H1 (cell line): ENCODE data around the gene DAPK1. TPM values are rescaled to one million over a fixed set of nuclear protein-coding genes. Genes with fewer than 3 reads are reported as not detected.

Experiments
- CTCF ChIA-PET: fragments of 300-600 bp; sonication (Branson Sonifier 250); formaldehyde crosslinking; loops from one replicate; lab custom pipeline; 2021; ENCODE audit not compliant: partially characterized antibody; lab: Charles Lee
- POLR2A ChIA-PET: fragments of 300-600 bp; sonication (Branson Sonifier 250); formaldehyde crosslinking; loops from one replicate; lab custom pipeline; 2021; ENCODE audit warnings: inconsistent platforms; ENCODE audit not compliant: partially characterized antibody; lab: Charles Lee
- DNase-seq, 2 experiments: peaks; one replicate each; pipeline versions ENCODE4 v3.0.0 to v3.0.0-alpha.2; 2010 to 2022; ENCODE audit warnings: low spot score in 2 of 2, low read depth in 1 of 2, mixed read lengths in 1 of 2
- FAIRE-seq: peaks from 2 replicates; lab custom pipeline; 2011; peaks lifted over from hg19 to GRCh38; lab: Jason Lieb, UNC
- H2AFZ ChIP-seq: 2 replicates; pipeline ENCODE4 v1.8.1; 2012; ENCODE audit warnings: low read length, inconsistent platforms
- H2AK5ac ChIP-seq: 2 replicates; pipeline ENCODE4 v1.6.1; 2013; ENCODE audit warnings: low read depth, low read length
- H2BK120ac ChIP-seq: replicated peaks from 2 replicates; pipeline ENCODE3; 2013; ENCODE audit warnings: low read depth, low read length, inconsistent platforms
- H2BK12ac ChIP-seq: 2 replicates; pipeline ENCODE4 v1.6.1; 2013; ENCODE audit warnings: low read depth, low read length
- H2BK15ac ChIP-seq: 2 replicates; pipeline ENCODE4 v1.6.1; 2013; ENCODE audit warnings: low read length
- H2BK20ac ChIP-seq: 2 replicates; pipeline ENCODE4 v1.6.1; 2013; ENCODE audit warnings: low read length
- H2BK5ac ChIP-seq: 2 replicates; pipeline ENCODE4 v1.6.1; 2013; ENCODE audit warnings: low read depth, low read length
- H3K14ac ChIP-seq: 2 replicates; pipeline ENCODE4 v1.6.1; 2013; ENCODE audit warnings: inconsistent platforms; ENCODE audit not compliant: insufficient read length
- H3K18ac ChIP-seq: 2 replicates; pipeline ENCODE4 v1.6.1; 2013; ENCODE audit warnings: low read length; ENCODE audit errors: extremely low read depth
- H3K23ac ChIP-seq: 2 replicates; pipeline ENCODE4 v1.6.1; 2013; ENCODE audit warnings: inconsistent platforms; ENCODE audit not compliant: insufficient read length
- H3K23me2 ChIP-seq: 2 replicates; pipeline ENCODE4 v1.6.1; 2013; ENCODE audit warnings: low read depth, low read length
- H3K27ac ChIP-seq: 2 replicates; pipeline ENCODE4 v1.6.1; 2011; ENCODE audit warnings: low read depth, low read length, inconsistent platforms
- H3K27me3 ChIP-seq, 4 experiments: replicated peaks in 1 of 4; 1 replicate in 1 of 4; 2 replicates in 3 of 4; pipeline versions ENCODE4 v1.6.1 to v1.8.1; 2011 to 2013; ENCODE audit warnings: low read length in 3 of 4, mild to moderate bottlenecking in 3 of 4, inconsistent platforms in 2 of 4, mixed read lengths in 2 of 4, moderate library complexity in 1 of 4; ENCODE audit not compliant: control insufficient read depth in 3 of 4, insufficient read depth in 3 of 4; ENCODE audit errors: extremely low read depth in 1 of 4
- H3K36me3 ChIP-seq, 4 experiments: 2 replicates each; pipeline versions ENCODE4 v1.6.1 to v1.8.1; 2011 to 2013; ENCODE audit warnings: mild to moderate bottlenecking in 4 of 4, low read length in 3 of 4, moderate library complexity in 2 of 4, control low read depth in 1 of 4, inconsistent platforms in 1 of 4; ENCODE audit not compliant: insufficient read depth in 4 of 4, control insufficient read depth in 2 of 4
- H3K4ac ChIP-seq: replicated peaks from 2 replicates; pipeline ENCODE3; 2013; ENCODE audit warnings: low read length, low read depth, mixed read lengths, inconsistent platforms; ENCODE audit not compliant: insufficient read length
- H3K4me1 ChIP-seq, 4 experiments: replicated peaks in 1 of 4; 1 replicate in 1 of 4; 2 replicates in 3 of 4; pipeline versions ENCODE4 v1.6.1 to v1.8.1; 2011 to 2013; ENCODE audit warnings: low read length in 3 of 4, inconsistent platforms in 2 of 4, mixed read lengths in 1 of 4; ENCODE audit not compliant: insufficient read depth in 4 of 4, control insufficient read depth in 3 of 4
- H3K4me2 ChIP-seq, 2 experiments: 2 replicates each; pipeline versions ENCODE4 v1.6.1 to v1.8.1; 2011 to 2013; ENCODE audit warnings: low read depth in 2 of 2, low read length in 2 of 2, control low read depth in 1 of 2, inconsistent platforms in 1 of 2, mild to moderate bottlenecking in 1 of 2; ENCODE audit not compliant: insufficient read depth in 1 of 2
- H3K4me3 ChIP-seq, 4 experiments: fragments of 200-600, 300-600 bp in 1 of 4; sonication (generic), shearing (Covaris generic), sonication (Bioruptor Twin) in 1 of 4; 2 replicates each; pipeline versions ENCODE4 v1.5.1 to v1.8.1; 2011 to 2016; ENCODE audit warnings: low read length in 4 of 4, low read depth in 3 of 4, control low read depth in 2 of 4, inconsistent platforms in 2 of 4, mild to moderate bottlenecking in 2 of 4, mixed read lengths in 1 of 4, moderate library complexity in 1 of 4; ENCODE audit not compliant: insufficient read depth in 2 of 4; ENCODE audit errors: extremely low read depth in 1 of 4
- H3K56ac ChIP-seq: replicated peaks from 2 replicates; pipeline ENCODE3; 2013; ENCODE audit warnings: low read depth, mild to moderate bottlenecking, mixed read lengths, low read length, inconsistent platforms; ENCODE audit not compliant: insufficient read length
- H3K79me1 ChIP-seq: 2 replicates; pipeline ENCODE4 v1.6.1; 2013; ENCODE audit warnings: low read depth, low read length, control low read depth
- H3K79me2 ChIP-seq, 2 experiments: 2 replicates each; pipeline versions ENCODE4 v1.6.1 to v1.8.1; 2012 to 2013; ENCODE audit warnings: low read length in 2 of 2, mild to moderate bottlenecking in 2 of 2, inconsistent platforms in 1 of 2; ENCODE audit not compliant: insufficient read depth in 2 of 2, control insufficient read depth in 1 of 2
- H3K9ac ChIP-seq, 4 experiments: replicated peaks in 1 of 4; 1 replicate in 1 of 4; 2 replicates in 3 of 4; pipeline versions ENCODE4 v1.6.1 to v1.8.1; 2011 to 2013; ENCODE audit warnings: low read depth in 3 of 4, low read length in 3 of 4, control low read depth in 2 of 4, mild to moderate bottlenecking in 2 of 4, moderate library complexity in 2 of 4, inconsistent platforms in 1 of 4; ENCODE audit errors: extremely low read depth in 1 of 4
- H3K9me3 ChIP-seq, 2 experiments: 2 replicates each; pipeline versions ENCODE4 v1.6.1 to v1.8.1; 2012 to 2013; ENCODE audit warnings: mild to moderate bottlenecking in 2 of 2, moderate library complexity in 2 of 2, control low read depth in 1 of 2, inconsistent platforms in 1 of 2, low read depth in 1 of 2, low read length in 1 of 2, mixed read lengths in 1 of 2; ENCODE audit not compliant: insufficient read depth in 2 of 2
- H4K20me1 ChIP-seq, 2 experiments: replicated peaks in 1 of 2; 2 replicates each; pipeline versions ENCODE3 to v1.8.1; 2011 to 2013; ENCODE audit warnings: inconsistent platforms in 2 of 2, low read length in 2 of 2, mild to moderate bottlenecking in 1 of 2; ENCODE audit not compliant: insufficient read depth in 2 of 2, control insufficient read depth in 1 of 2
- H4K5ac ChIP-seq: 2 replicates; pipeline ENCODE4 v1.6.1; 2013; ENCODE audit warnings: low read length, low read depth, mixed read lengths, inconsistent platforms; ENCODE audit not compliant: insufficient read length
- H4K8ac ChIP-seq: 2 replicates; pipeline ENCODE4 v1.8.0; 2013; ENCODE audit warnings: mild to moderate bottlenecking, moderate library complexity, low read length, inconsistent platforms; ENCODE audit not compliant: insufficient read depth; ENCODE audit errors: extremely low read depth
- H4K91ac ChIP-seq: replicated peaks from 2 replicates; pipeline ENCODE3; 2013; ENCODE audit warnings: low read length, mixed read lengths, inconsistent platforms; ENCODE audit not compliant: insufficient read length
- BRCA1 ChIP-seq: IDR thresholded peaks from 2 replicates; pipeline ENCODE4 v1.6.1; 2012; ENCODE audit warnings: low read depth, low read length, improper control_type of control experiment
- CBX5 ChIP-seq: fragments of 300-800, 300-1000 bp; sonication (generic); IDR thresholded peaks from 2 replicates; pipeline ENCODE4 v1.7.1; 2016; ENCODE audit warnings: antibody characterized with exemption, low read length, low read depth
- GTF2F1 ChIP-seq: IDR thresholded peaks from 2 replicates; pipeline ENCODE4 v1.6.1; 2012; ENCODE audit warnings: low read depth, low read length, improper control_type of control experiment, borderline replicate concordance
- HDAC2 ChIP-seq, 2 experiments: fragments of 300-600 bp in 1 of 2; sonication (generic) in 1 of 2; IDR thresholded peaks; 2 replicates each; pipeline ENCODE4 v1.6.1; 2011 to 2012; ENCODE audit warnings: low read depth in 2 of 2, low read length in 2 of 2, mild to moderate bottlenecking in 2 of 2, moderate library complexity in 2 of 2, borderline replicate concordance in 1 of 2, inconsistent platforms in 1 of 2
- KDM4A ChIP-seq: IDR thresholded peaks from one replicate; pipeline ENCODE4 v1.7.1; 2012; ENCODE audit warnings: low read depth, mild to moderate bottlenecking, moderate library complexity, low read length, inconsistent platforms; ENCODE audit not compliant: severe bottlenecking
- KDM5A ChIP-seq: fragments of 200-600 bp; IDR thresholded peaks from 2 replicates; pipeline ENCODE4 v1.7.1; 2012; ENCODE audit warnings: mild to moderate bottlenecking, low read length, inconsistent platforms, mixed read lengths
- PHF8 ChIP-seq: fragments of 200-600 bp; sonication (generic); conservative IDR thresholded peaks from 2 replicates; pipeline ENCODE4 v1.7.1; 2012; ENCODE audit warnings: low read depth, mild to moderate bottlenecking, inconsistent platforms, low read length, moderate library complexity
- SIN3A ChIP-seq, 2 experiments: IDR thresholded peaks in 1 of 2; conservative IDR thresholded peaks in 1 of 2; 2 replicates each; pipeline ENCODE4 v1.6.1; 2011 to 2012; ENCODE audit warnings: low read length in 2 of 2, improper control_type of control experiment in 1 of 2, low read depth in 1 of 2, mild to moderate bottlenecking in 1 of 2
- SIRT6 ChIP-seq: IDR thresholded peaks from one replicate; pipeline ENCODE4 v1.7.1; 2012; ENCODE audit warnings: low read length, inconsistent platforms
- SUZ12 ChIP-seq: fragments of 200-600 bp; sonication (generic); IDR thresholded peaks from 2 replicates; pipeline ENCODE4 v1.6.1; 2012; ENCODE audit warnings: mild to moderate bottlenecking, inconsistent platforms, low read length, moderate library complexity, mixed read lengths
- TAF7 ChIP-seq: optimal IDR thresholded peaks from 2 replicates; pipeline ENCODE3; 2011; ENCODE audit warnings: low read depth, mild to moderate bottlenecking, inconsistent platforms, low read length, moderate library complexity, borderline replicate concordance
- TCF12 ChIP-seq: IDR thresholded peaks from 2 replicates; pipeline ENCODE4 v1.6.1; 2011; ENCODE audit warnings: low read depth, mild to moderate bottlenecking, low read length
- WGBS, 2 experiments: shearing (Covaris generic) in 1 of 2; methylation state at CpG; one replicate each; pipeline versions ENCODE4 v1.1.6 to v1.1.7; 2013 to 2015; ENCODE audit warnings: low lambda C conversion rate in 2 of 2, mixed read lengths in 2 of 2, inconsistent platforms in 1 of 2, low coverage in 1 of 2, missing lambda C conversion rate in 1 of 2; ENCODE audit not compliant: insufficient replicate concordance in 2 of 2, insufficient coverage in 1 of 2, insufficient read length in 1 of 2; ENCODE audit errors: extremely low coverage in 1 of 2, missing lambda C conversion rate in 1 of 2; 5-methylcytosine and 5-hydroxymethylcytosine counted together
- polyA plus RNA-seq, 7 experiments: library from polyadenylated mRNA; depleted of rRNA in 3 of 7; stranded (reverse) in 5 of 7; unstranded in 2 of 7; fragments of >200 nt in 5 of 7; fragments of 200-250 nt in 2 of 7; gene quantifications; 1 replicate in 5 of 7; 2 replicates in 1 of 7; 4 replicates in 1 of 7; pipeline versions ENCODE4 v1.2.1 to v1.2.3, GENCODE V29; 2011 to 2013; ENCODE audit warnings: missing spikeins in 2 of 7, mixed read lengths in 2 of 7
- total RNA-seq: library from RNA; stranded (reverse); fragmentation: NEBNext Ultra II Directional; extraction: Animal tissue kit (Norgen Biotek cat#: 25700); gene quantifications from 2 replicates; pipeline ENCODE4 v1.2.1, GENCODE V29; 2021
- TF ChIP-seq, protein P1 (sequence below): IDR thresholded peaks from 2 replicates; pipeline ENCODE4 v1.6.1; 2012; ENCODE audit warnings: inconsistent platforms

Gene DAPK1
- total and polyA plus RNA-seq, 2 of the 8 experiments (the other 6 are each of a cell fraction or from before 2014, with no cell fraction given): 62.4 to 131 TPM

DNA sequence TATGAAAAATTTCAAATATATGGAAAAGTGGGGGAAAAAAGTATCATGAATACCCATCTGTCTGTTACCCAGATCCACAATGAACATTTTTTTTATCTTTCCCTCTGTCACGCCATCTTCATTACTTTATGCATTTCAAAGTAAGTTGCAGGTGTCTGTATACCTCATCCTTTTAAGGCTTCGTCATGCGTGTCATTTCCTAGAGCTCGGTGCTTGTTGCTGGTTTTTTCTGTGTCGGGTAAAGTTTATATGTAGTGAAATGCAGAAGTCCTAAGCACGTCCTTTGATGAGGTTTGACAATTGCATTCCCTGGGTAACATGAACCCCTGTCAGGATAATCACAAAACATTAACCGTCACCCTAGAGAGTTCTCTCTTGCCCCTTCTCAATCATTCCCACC is 52.1 kb downstream of the DAPK1 start:
- H3K9ac ChIP-seq: no peak overlapping the region
- H3K9me3 ChIP-seq: no peaks in the 10 kb centered on the region
- no peak overlapping the region for H2AK5ac ChIP-seq
- no peak overlapping the region for H2BK20ac ChIP-seq
- POLR2A ChIA-PET: interaction anchor here (0.9 kb wide), 1 partner anchor 15 kb away, joined by 3 read pairs; no protein-coding TSS in a partner anchor
- H2BK120ac ChIP-seq: no peak overlapping the region
- no peak overlapping the region for H2BK15ac ChIP-seq
- H3K27me3 ChIP-seq: no peaks in the 10 kb centered on the region
- peaks cover 4 to 75% of the 10 kb centered on the region in 2 experiments; a peak in 3 of 4 replicates for H3K79me2 ChIP-seq
- H3K23me2 ChIP-seq: no peaks in the 10 kb centered on the region
- H3K4ac ChIP-seq: no peak overlapping the region
- no peak overlapping the region for H2BK5ac ChIP-seq
- H3K23ac ChIP-seq: no peak overlapping the region
- no peak overlapping the region for H3K18ac ChIP-seq
- no peak overlapping the region for H4K8ac ChIP-seq
- H2BK12ac ChIP-seq: no peak overlapping the region
- H3K79me1 ChIP-seq: peaks cover 11% of the 10 kb centered on the region
- DNase-seq (no peak), FAIRE-seq (no peak)
- H3K14ac ChIP-seq: no peak overlapping the region
- H3K27ac ChIP-seq: no peak overlapping the region
- no peak overlapping the region for H4K91ac ChIP-seq
- H4K5ac ChIP-seq: no peak overlapping the region
- H3K4me1 ChIP-seq: peaks cover 0 to 5% (median 1%) of the 10 kb centered on the region in 4 experiments; a peak in 3 of 7 replicates
- 88% methylated on average over 7 of the region's 7 CpGs; no CpG with 5 or more reads in 1 of the 2 experiments for WGBS, 2 experiments
- no peak overlapping the region for H3K56ac ChIP-seq
- no peak overlapping the region for H2AFZ ChIP-seq
- H4K20me1 ChIP-seq: peaks cover 9 to 11% of the 10 kb centered on the region in 2 experiments
- H3K4me3 ChIP-seq: no peak overlapping the region
- no peaks in the 10 kb centered on the region; a peak in 2 of 8 replicates for H3K36me3 ChIP-seq
- no peak overlapping the region for H3K4me2 ChIP-seq
- CTCF ChIA-PET: interaction anchor here (1.2 to 2.1 kb wide), 3 partner anchors 19 to 35 kb away, joined by 3 to 8 read pairs (median 5); no protein-coding TSS in a partner anchor
- TF ChIP-seq HDAC2 (IDR thresholded peaks at IDR 0.05; ENCODE audit: borderline replicate concordance in 1 of 2, low read depth in 2 of 2, low read length in 2 of 2): no peak
- no peak for TF ChIP-seq GTF2F1
- TF ChIP-seq PHF8: no peak
- no peak for TF ChIP-seq TAF7
- TF ChIP-seq TCF12: no peak
- no peak for TF ChIP-seq KDM4A
- no peak for TF ChIP-seq SIN3A (conservative IDR thresholded peaks at IDR 0.05 in 1 of 2, IDR thresholded peaks at IDR 0.05 in 1 of 2; ENCODE audit: low read depth in 1 of 2, low read length in 2 of 2)
- TF ChIP-seq, protein P1, sequence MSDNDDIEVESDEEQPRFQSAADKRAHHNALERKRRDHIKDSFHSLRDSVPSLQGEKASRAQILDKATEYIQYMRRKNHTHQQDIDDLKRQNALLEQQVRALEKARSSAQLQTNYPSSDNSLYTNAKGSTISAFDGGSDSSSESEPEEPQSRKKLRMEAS: no peak
- no peak for TF ChIP-seq KDM5A
- no peak for TF ChIP-seq BRCA1
- no peak for TF ChIP-seq CBX5
- TF ChIP-seq SUZ12: no peak
- no peak for TF ChIP-seq SIRT6
